ENCODE results near the gene COL5A1. TPM values are rescaled to one million over a fixed set of nuclear protein-coding genes. Genes with fewer than 3 reads are reported as not detected.

Gene COL5A1
- total RNA-seq, 8 experiments from 2014 or later: 1.9 to 141 (median 3.6) TPM

- no peak for ATAC-seq (replicated peaks in 6 of 8)
- WGBS, 10 experiments: 40 to 100% (median 86%) methylated on average over 1 to 8 of the region's 10 CpGs; no CpG with 5 or more reads in 1 of the 10 experiments
- in situ Hi-C loops (cut with MboI; ENCODE audit: low pct_unique_long_range_greater_than_20kb in 2 of 9, low sequenced_read_pairs in 9 of 9, unreplicated experiment in 9 of 9): no loop called here
Observed at GRCh38 chr9:134600836-134601638, 40.6 kb upstream of the COL5A1 start.

GRCh38 chr9:134601764-134602163 lies 39.8 kb upstream of the COL5A1 start:
- Histone ChIP-seq H3K4me1 (replicated peaks in 1 of 2) (peaks cover 0 to 11% of the 10 kb centered on the region in 2 donors), H3K4me3 (no peak overlapping the region), H3K27ac (no peak overlapping the region)
- in situ Hi-C loops (cut with MboI; ENCODE audit: low pct_unique_long_range_greater_than_20kb in 2 of 9, low sequenced_read_pairs in 9 of 9, unreplicated experiment in 9 of 9): no loop called here
- 33 to 100% (median 71%) methylated on average over 1 to 7 of the region's 7 CpGs; no CpG with 5 or more reads in 4 of the 10 experiments for WGBS, 10 experiments
- ATAC-seq (replicated peaks in 6 of 8): no peak

More at GRCh38 chr9:134600836-134601638, 40.6 kb upstream of the COL5A1 start:
- Histone ChIP-seq H3K27ac (no peak overlapping the region), H3K4me1 (replicated peaks in 1 of 2) (peaks cover 0 to 11% of the 10 kb centered on the region in 2 donors), H3K4me3 (no peak overlapping the region)

DNA sequence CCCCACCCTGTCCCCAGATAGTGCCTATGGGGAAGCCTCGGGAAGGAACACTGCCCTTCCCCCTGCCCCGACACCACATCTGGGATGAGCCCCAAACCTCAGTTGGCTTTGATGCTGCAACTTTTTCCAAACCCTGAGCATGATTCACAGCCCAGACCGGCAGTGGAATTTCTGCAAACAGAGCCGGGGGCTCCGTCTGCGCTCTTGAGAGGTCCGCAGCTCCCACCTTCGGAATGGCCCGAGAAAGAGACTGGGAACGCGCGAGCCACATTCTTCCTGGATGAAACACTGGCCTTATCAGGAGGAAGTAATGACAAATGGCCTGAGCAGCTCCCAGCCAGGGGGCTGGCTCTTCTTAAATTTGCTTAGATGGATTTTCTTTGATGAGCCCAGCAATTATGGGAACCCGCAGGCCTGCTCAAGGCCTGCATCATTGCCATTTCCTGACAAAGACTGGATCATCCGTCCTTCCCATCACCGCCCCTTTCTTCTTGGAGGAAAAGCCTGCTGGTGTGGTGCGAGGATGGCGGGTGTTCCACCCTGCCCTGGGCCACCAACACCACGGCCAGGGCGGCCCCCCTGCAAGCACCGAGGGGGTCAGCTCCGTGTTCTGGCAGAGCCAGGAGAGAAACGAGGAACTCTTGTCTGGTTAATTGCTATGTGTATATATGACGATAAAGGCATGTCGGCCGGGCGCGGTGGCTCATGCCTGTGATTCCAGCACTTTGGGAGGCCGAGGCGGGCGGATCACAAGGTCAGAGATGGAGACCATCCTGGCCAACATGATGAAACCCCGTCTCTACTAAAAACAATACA lies 38.8 kb upstream of the COL5A1 start:
- WGBS, 10 experiments: 10 to 98% (median 86%) methylated on average over 2 to 12 of the region's 31 CpGs; no CpG with 5 or more reads in 5 of the 10 experiments
- Histone ChIP-seq H3K27ac (no peak overlapping the region), H3K4me3 (no peak overlapping the region), H3K4me1 (replicated peaks in 1 of 2) (peaks cover 0 to 11% of the 10 kb centered on the region in 2 donors)
- peak in 3 of 8 experiments; percentile 9 to 83 (median 57) for ATAC-seq (replicated peaks in 6 of 8)
- in situ Hi-C loops (cut with MboI; ENCODE audit: low pct_unique_long_range_greater_than_20kb in 2 of 9, low sequenced_read_pairs in 9 of 9, unreplicated experiment in 9 of 9): no loop called here

- in situ Hi-C loops (cut with MboI; ENCODE audit: low pct_unique_long_range_greater_than_20kb in 2 of 9, low sequenced_read_pairs in 9 of 9, unreplicated experiment in 9 of 9): no loop called here
- Histone ChIP-seq H3K27ac (no peak overlapping the region), H3K4me1 (replicated peaks in 1 of 2) (peaks cover 0 to 7% of the 10 kb centered on the region in 2 donors), H3K4me3 (no peak overlapping the region)
- no peak for ATAC-seq (replicated peaks in 6 of 8)
- 80 to 97% (median 94%) methylated on average over 1 to 12 of the region's 12 CpGs; no CpG with 5 or more reads in 6 of the 10 experiments for WGBS, 10 experiments
Observed at GRCh38 chr9:134604834-134605233, 36.8 kb upstream of the COL5A1 start.

GRCh38 chr9:134605351-134605965 lies 36.1 kb upstream of the COL5A1 start:
- Histone ChIP-seq H3K4me1 (replicated peaks in 1 of 2) (peaks cover 0 to 7% of the 10 kb centered on the region in 2 donors), H3K27ac (no peak overlapping the region), H3K4me3 (no peak overlapping the region)
- in situ Hi-C loops (cut with MboI; ENCODE audit: low pct_unique_long_range_greater_than_20kb in 2 of 9, low sequenced_read_pairs in 9 of 9, unreplicated experiment in 9 of 9): no loop called here
- WGBS, 10 experiments: 40 to 100% (median 95%) methylated on average over 1 to 6 of the region's 8 CpGs; no CpG with 5 or more reads in 4 of the 10 experiments
- no peak for ATAC-seq (replicated peaks in 6 of 8)

- 48 to 97% (median 88%) methylated on average over 2 to 5 of the region's 5 CpGs; no CpG with 5 or more reads in 3 of the 10 experiments for WGBS, 10 experiments
- Histone ChIP-seq H3K4me3 (no peak overlapping the region), H3K4me1 (replicated peaks in 1 of 2) (peaks cover 0 to 7% of the 10 kb centered on the region in 2 donors), H3K27ac (no peak overlapping the region)
- ATAC-seq (replicated peaks in 6 of 8): no peak
- in situ Hi-C loops (cut with MboI; ENCODE audit: low pct_unique_long_range_greater_than_20kb in 2 of 9, low sequenced_read_pairs in 9 of 9, unreplicated experiment in 9 of 9): no loop called here
Observed at GRCh38 chr9:134605966-134606357, 35.6 kb upstream of the COL5A1 start.

GRCh38 chr9:134606951-134607731 lies 34.5 kb upstream of the COL5A1 start:
- Histone ChIP-seq H3K4me3 (no peak overlapping the region), H3K27ac (no peak overlapping the region), H3K4me1 (replicated peaks in 1 of 2) (peaks cover 0 to 7% of the 10 kb centered on the region in 2 donors)
- 58 to 100% (median 82%) methylated on average over 1 to 11 of the region's 13 CpGs; no CpG with 5 or more reads in 2 of the 10 experiments for WGBS, 10 experiments
- in situ Hi-C loops (cut with MboI; ENCODE audit: low pct_unique_long_range_greater_than_20kb in 2 of 9, low sequenced_read_pairs in 9 of 9, unreplicated experiment in 9 of 9): no loop called here
- ATAC-seq (replicated peaks in 6 of 8): peak; percentile 16 to 93 (median 63)

DNA sequence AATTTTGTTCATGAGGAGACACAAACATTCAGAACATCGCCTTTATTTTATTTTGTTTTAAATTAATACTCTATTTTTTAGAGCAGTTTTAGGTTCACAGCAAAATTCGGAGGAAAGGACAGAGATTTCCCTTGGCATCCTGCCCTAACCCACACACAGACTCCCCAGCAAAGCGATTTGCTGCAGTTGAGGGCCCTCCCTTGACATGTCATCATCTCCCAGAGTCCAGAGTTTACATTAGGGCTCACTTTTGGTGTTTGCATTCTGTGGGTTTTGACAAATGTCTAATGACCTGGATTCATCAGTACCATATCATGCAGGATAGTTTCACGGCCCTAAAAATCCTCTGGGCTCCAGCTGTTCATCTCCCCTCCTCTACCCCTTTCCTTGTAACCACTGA lies 33.6 kb upstream of the COL5A1 start:
- WGBS, 10 experiments: 28 to 100% (median 79%) methylated on average over 2 to 4 of the region's 4 CpGs; no CpG with 5 or more reads in 2 of the 10 experiments
- Histone ChIP-seq H3K4me3 (no peak overlapping the region), H3K27ac (no peak overlapping the region), H3K4me1 (replicated peaks in 1 of 2) (peaks cover 0 to under 1% of the 10 kb centered on the region in 2 donors)
- no peak for ATAC-seq (replicated peaks in 6 of 8)
- in situ Hi-C loops (cut with MboI; ENCODE audit: low pct_unique_long_range_greater_than_20kb in 2 of 9, low sequenced_read_pairs in 9 of 9, unreplicated experiment in 9 of 9): no loop called here

GRCh38 chr9:134611046-134611445 lies 30.6 kb upstream of the COL5A1 start:
- H3K4me3 ChIP-seq: no peak overlapping the region
- no peaks in the 10 kb centered on the region for H3K4me1 ChIP-seq (replicated peaks in 1 of 2)
- in situ Hi-C loops (cut with MboI; ENCODE audit: low pct_unique_long_range_greater_than_20kb in 2 of 9, low sequenced_read_pairs in 9 of 9, unreplicated experiment in 9 of 9): no loop called here
- ATAC-seq (replicated peaks in 6 of 8): no peak
- no peak overlapping the region for H3K27ac ChIP-seq
- 67 to 97% (median 86%) methylated on average over 3 to 4 of the region's 4 CpGs; no CpG with 5 or more reads in 1 of the 10 experiments for WGBS, 10 experiments

- no peak overlapping the region for H3K27ac ChIP-seq
- in situ Hi-C loops (cut with MboI; ENCODE audit: low pct_unique_long_range_greater_than_20kb in 2 of 9, low sequenced_read_pairs in 9 of 9, unreplicated experiment in 9 of 9): no loop called here
- ATAC-seq (replicated peaks in 6 of 8): no peak
- 0 to 91% (median 86%) methylated on average over 1 of the region's 1 CpG for WGBS, 10 experiments
- H3K4me3 ChIP-seq: no peak overlapping the region
- H3K4me1 ChIP-seq (replicated peaks in 1 of 2): no peaks in the 10 kb centered on the region
Observed at GRCh38 chr9:134612309-134612708, 29.3 kb upstream of the COL5A1 start.

- in situ Hi-C loops (cut with MboI; ENCODE audit: low pct_unique_long_range_greater_than_20kb in 2 of 9, low sequenced_read_pairs in 9 of 9, unreplicated experiment in 9 of 9): no loop called here
- no peak for ATAC-seq (replicated peaks in 6 of 8)
- no peak overlapping the region for H3K27ac ChIP-seq
- no peak overlapping the region for H3K4me3 ChIP-seq
- H3K4me1 ChIP-seq (replicated peaks in 1 of 2): no peaks in the 10 kb centered on the region
- 0 to 45% (median 27%) methylated on average over 1 of the region's 1 CpG; no CpG with 5 or more reads in 2 of the 10 experiments for WGBS, 10 experiments
Observed at GRCh38 chr9:134612715-134613114, 28.9 kb upstream of the COL5A1 start.

DNA sequence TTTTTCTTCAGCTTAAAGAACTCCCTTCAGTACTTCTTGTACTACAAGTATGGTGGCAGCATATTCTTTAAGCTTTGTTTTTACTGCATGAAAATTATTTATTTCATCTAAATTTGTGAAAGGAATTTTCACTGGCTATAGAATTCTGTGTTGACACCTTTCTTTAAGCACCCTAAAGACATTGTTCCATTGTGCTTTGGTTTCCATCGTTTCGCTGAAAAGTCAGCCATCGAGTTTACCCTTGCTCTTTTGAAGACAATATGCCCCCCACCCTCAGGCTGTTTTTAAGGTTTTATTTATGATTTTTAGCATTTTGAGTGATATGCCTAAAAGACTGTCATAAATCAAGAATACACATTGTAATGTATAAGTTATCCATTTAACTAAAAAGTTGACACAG lies 27.3 kb upstream of the COL5A1 start:
- Histone ChIP-seq H3K4me1 (replicated peaks in 1 of 2) (no peaks in the 10 kb centered on the region), H3K27ac (no peak overlapping the region), H3K4me3 (no peak overlapping the region)
- no peak for ATAC-seq (replicated peaks in 6 of 8)
- 80 to 100% (median 93%) methylated on average over 1 to 3 of the region's 3 CpGs for WGBS, 10 experiments
- in situ Hi-C loops (cut with MboI; ENCODE audit: low pct_unique_long_range_greater_than_20kb in 2 of 9, low sequenced_read_pairs in 9 of 9, unreplicated experiment in 9 of 9): no loop called here

Measured in motor neuron (in vitro differentiated cells).